WTC11 (cell line): Measurements from ENCODE around the gene TRPC4AP. TPM values are rescaled to one million over a fixed set of nuclear protein-coding genes. Genes with fewer than 3 reads are reported as not detected.

Source experiments
- ATAC-seq: fragments of 200-7000 bp; cut with Tn5 transposase; 2 replicates; pipeline ENCODE4 v1.10.0; 2021; ENCODE audit warnings: mild to moderate bottlenecking, moderate library complexity
- CTCF ChIA-PET: fragments of 300-600 bp; sonication (Branson Sonifier 250); formaldehyde crosslinking; loops from one replicate; lab custom pipeline; 2021; ENCODE audit warnings: antibody characterized with exemption; lab: Charles Lee
- POLR2A ChIA-PET: fragments of 350-600 bp; sonication (Branson Sonifier 250); formaldehyde crosslinking; loops from one replicate; lab custom pipeline; 2021; ENCODE audit warnings: antibody characterized with exemption; lab: Charles Lee
- DNase-seq: peaks from one replicate; pipeline ENCODE4 v3.0.0; 2021; ENCODE audit warnings: low spot score
- H3K27ac Mint-ChIP-seq: 2 replicates; pipeline ENCODE4 v1.8.0; 2021; ENCODE audit warnings: mixed read lengths
- H3K27me3 Mint-ChIP-seq: 2 replicates; pipeline ENCODE4 v1.8.0; 2021; ENCODE audit warnings: low read depth, mild to moderate bottlenecking, moderate library complexity, mixed read lengths
- H3K36me3 Mint-ChIP-seq: 2 replicates; pipeline ENCODE4 v1.8.0; 2021; ENCODE audit warnings: mixed read lengths
- H3K4me1 Mint-ChIP-seq: 2 replicates; pipeline ENCODE4 v1.8.0; 2022; ENCODE audit warnings: mixed read lengths
- H3K4me3 Mint-ChIP-seq: 2 replicates; pipeline ENCODE4 v1.8.0; 2021; ENCODE audit warnings: mild to moderate bottlenecking, moderate library complexity, mixed read lengths
- H3K9me3 Mint-ChIP-seq: 2 replicates; pipeline ENCODE4 v1.8.0; 2021; ENCODE audit warnings: mixed read lengths
- AR ChIP-seq: fragments of 250-450 bp; sonication (Bioruptor Pico); IDR thresholded peaks from 2 replicates; pipeline ENCODE4 v1.9.0; 2021; ENCODE audit warnings: mild to moderate bottlenecking
- ESRRA ChIP-seq: sonication (generic); formaldehyde crosslinking; IDR thresholded peaks from 2 replicates; pipeline ENCODE4 v1.8.1; 2022; ENCODE audit warnings: mild to moderate bottlenecking, missing genetic modification reagents, borderline replicate concordance
- FOXK1 ChIP-seq: sonication (generic); formaldehyde crosslinking; IDR thresholded peaks from 2 replicates; pipeline ENCODE4 v1.8.0; 2022; ENCODE audit warnings: mild to moderate bottlenecking, moderate library complexity, missing genetic modification reagents
- HMGXB4 ChIP-seq: sonication (generic); formaldehyde crosslinking; IDR thresholded peaks from 2 replicates; pipeline ENCODE4 v1.8.1; 2023; ENCODE audit warnings: mild to moderate bottlenecking, moderate library complexity, missing genetic modification reagents
- NR1H2 ChIP-seq: sonication (generic); formaldehyde crosslinking; IDR thresholded peaks from 2 replicates; pipeline ENCODE4 v1.9.0; 2021; ENCODE audit warnings: mild to moderate bottlenecking, moderate library complexity, missing genetic modification reagents
- NR2C2 ChIP-seq: sonication (generic); formaldehyde crosslinking; IDR thresholded peaks from 2 replicates; pipeline ENCODE4 v1.8.0; 2022; ENCODE audit warnings: mild to moderate bottlenecking, missing genetic modification reagents
- RORB ChIP-seq: fragments of 250-450 bp; sonication (Bioruptor Pico); IDR thresholded peaks from 2 replicates; pipeline ENCODE4 v1.9.0; 2021; ENCODE audit warnings: mild to moderate bottlenecking
- SMAD3 ChIP-seq: sonication (generic); formaldehyde crosslinking; IDR thresholded peaks from 2 replicates; pipeline ENCODE4 v1.8.0; 2022; ENCODE audit warnings: missing genetic modification reagents, mild to moderate bottlenecking, borderline replicate concordance
- SOX15 ChIP-seq: fragments of 250-450 bp; sonication (Bioruptor Pico); IDR thresholded peaks from 2 replicates; pipeline ENCODE4 v1.9.0; 2021; ENCODE audit warnings: mild to moderate bottlenecking
- SP1 ChIP-seq: sonication (generic); formaldehyde crosslinking; conservative IDR thresholded peaks from 2 replicates; pipeline ENCODE4 v1.8.1; 2022; ENCODE audit warnings: missing genetic modification reagents
- STAT6 ChIP-seq: sonication (generic); formaldehyde crosslinking; conservative IDR thresholded peaks from 2 replicates; pipeline ENCODE4 v1.8.1; 2023; ENCODE audit warnings: mild to moderate bottlenecking, low read depth, missing genetic modification reagents, moderate library complexity
- USF1 ChIP-seq: sonication (generic); formaldehyde crosslinking; IDR thresholded peaks from 2 replicates; pipeline ENCODE4 v1.8.0; 2022; ENCODE audit warnings: mild to moderate bottlenecking, missing genetic modification reagents
- ZBTB43 ChIP-seq: sonication (generic); formaldehyde crosslinking; IDR thresholded peaks from 2 replicates; pipeline ENCODE4 v1.8.1; 2023; ENCODE audit warnings: mild to moderate bottlenecking, missing genetic modification reagents
- ZNF121 ChIP-seq: sonication (generic); formaldehyde crosslinking; IDR thresholded peaks from 2 replicates; pipeline ENCODE4 v1.8.0; 2023; ENCODE audit warnings: missing genetic modification reagents
- ZNF263 ChIP-seq: sonication (generic); formaldehyde crosslinking; IDR thresholded peaks from 2 replicates; pipeline ENCODE4 v1.8.1; 2022; ENCODE audit warnings: low read depth, mild to moderate bottlenecking, moderate library complexity, missing genetic modification reagents
- ZNF281 ChIP-seq: sonication (generic); formaldehyde crosslinking; IDR thresholded peaks from 2 replicates; pipeline ENCODE4 v1.8.0; 2023; ENCODE audit warnings: mild to moderate bottlenecking, missing genetic modification reagents
- ZSCAN18 ChIP-seq: fragments of 250-450 bp; sonication (Bioruptor Pico); IDR thresholded peaks from 2 replicates; pipeline ENCODE4 v2.1.2; 2022; ENCODE audit warnings: mild to moderate bottlenecking, moderate library complexity
- total RNA-seq: library from RNA; stranded (reverse); gene quantifications from 3 replicates; pipeline ENCODE4 v1.2.3, GENCODE V29; 2021

The TRPC4AP gene
- total RNA-seq, 1 experiment from 2014 or later: 73.8 TPM

GRCh38 chr20:35000922-35001595 is 91.5 kb downstream of the TRPC4AP start:
- TF ChIP-seq NR2C2 (CRISPR knock-in tag) (no peak), ZSCAN18 (no peak), SP1 (CRISPR knock-in tag) (no peak), ZNF281 (CRISPR knock-in tag) (no peak), RORB (no peak), USF1 (CRISPR knock-in tag) (no peak), FOXK1 (CRISPR knock-in tag) (no peak), AR (CRISPR knock-in tag) (no peak)
- H3K4me3 Mint-ChIP-seq: no peak overlapping the region
- H3K27ac Mint-ChIP-seq: no peak overlapping the region
- no peaks in the 10 kb centered on the region for H3K9me3 Mint-ChIP-seq
- no peak for ATAC-seq
- ChIA-PET POLR2A (interaction anchor here (0.6 kb wide), 1 partner anchor 298 kb away, joined by 3 read pairs; no protein-coding TSS in a partner anchor), CTCF (interaction anchor here (0.7 to 7.3 kb wide), 7 partner anchors 12 to 225 kb away, joined by 3 to 152 read pairs (median 6); partner anchors contain the start of genes ACSS2, GGT7, GSS and MYH7B)
- peaks cover 6% of the 10 kb centered on the region for H3K4me1 Mint-ChIP-seq
- H3K36me3 Mint-ChIP-seq: peaks cover 37% of the 10 kb centered on the region
- DNase-seq: no peak
- H3K27me3 Mint-ChIP-seq: no peaks in the 10 kb centered on the region

GRCh38 chr20:35000311-35000921 is 92.2 kb downstream of the TRPC4AP start:
- ATAC-seq: no peak
- peaks cover 36% of the 10 kb centered on the region for H3K36me3 Mint-ChIP-seq
- no peak for DNase-seq
- H3K9me3 Mint-ChIP-seq: no peaks in the 10 kb centered on the region
- CTCF ChIA-PET: interaction anchor here (0.7 to 7.3 kb wide), 4 partner anchors 11 to 127 kb away, joined by 3 to 152 read pairs (median 6); partner anchors contain the start of genes ACSS2 and GGT7
- H3K4me3 Mint-ChIP-seq: no peak overlapping the region
- peaks cover 6% of the 10 kb centered on the region for H3K4me1 Mint-ChIP-seq
- no peaks in the 10 kb centered on the region for H3K27me3 Mint-ChIP-seq
- H3K27ac Mint-ChIP-seq: no peak overlapping the region
- POLR2A ChIA-PET: interaction anchor here (0.6 kb wide), 1 partner anchor 297 kb away, joined by 3 read pairs; no protein-coding TSS in a partner anchor
- TF ChIP-seq ZNF121 (CRISPR knock-in tag): no peak
- no peak for TF ChIP-seq HMGXB4 (CRISPR knock-in tag)
- no peak for TF ChIP-seq USF1 (CRISPR knock-in tag)
- TF ChIP-seq ZNF263 (CRISPR knock-in tag): no peak
- TF ChIP-seq NR1H2 (CRISPR knock-in tag): no peak
- TF ChIP-seq STAT6 (CRISPR knock-in tag): no peak
- no peak for TF ChIP-seq SOX15 (CRISPR knock-in tag)
- no peak for TF ChIP-seq ESRRA (CRISPR knock-in tag)
- TF ChIP-seq SMAD3 (CRISPR knock-in tag): no peak
- TF ChIP-seq ZBTB43 (CRISPR knock-in tag): no peak
